ENCODE data around the gene KRT13.

KRT13 gene

GRCh38 chr17:41524261-41524660 lies 18.8 kb upstream of the KRT13 start:
- Histone ChIP-seq H3K4me2 (ENCODE audit: low read length) (no peak overlapping the region), H3K4me1 (ENCODE audit: control insufficient read depth, insufficient read depth, low read length) (peaks cover 43% of the 10 kb centered on the region), H3K9ac (ENCODE audit: low read depth, low read length) (no peak overlapping the region), H3K4me3 (ENCODE audit: low read length) (no peak overlapping the region), H3K36me3 (ENCODE audit: insufficient read depth, low read length) (no peaks in the 10 kb centered on the region), H3K9me3 (replicated peaks; ENCODE audit: low read length) (no peaks in the 10 kb centered on the region), H3K27me3 (ENCODE audit: control insufficient read depth, insufficient read depth, low read length) (peaks cover 19% of the 10 kb centered on the region)

GRCh38 chr17:41523787-41524186 lies 18.4 kb upstream of the KRT13 start:
- no peak overlapping the region for H3K4me3 ChIP-seq (ENCODE audit: low read length)
- H3K9me3 ChIP-seq (replicated peaks; ENCODE audit: low read length): no peaks in the 10 kb centered on the region
- no peaks in the 10 kb centered on the region for H3K36me3 ChIP-seq (ENCODE audit: insufficient read depth, low read length)
- no peak overlapping the region for H3K4me2 ChIP-seq (ENCODE audit: low read length)
- peaks cover 19% of the 10 kb centered on the region for H3K27me3 ChIP-seq (ENCODE audit: control insufficient read depth, insufficient read depth, low read length)
- H3K4me1 ChIP-seq (ENCODE audit: control insufficient read depth, insufficient read depth, low read length): peaks cover 43% of the 10 kb centered on the region
- no peak overlapping the region for H3K9ac ChIP-seq (ENCODE audit: low read depth, low read length)

GRCh38 chr17:41523225-41523593 lies 17.8 kb upstream of the KRT13 start:
- peaks cover 15% of the 10 kb centered on the region for H3K27me3 ChIP-seq (ENCODE audit: control insufficient read depth, insufficient read depth, low read length)
- H3K4me1 ChIP-seq (ENCODE audit: control insufficient read depth, insufficient read depth, low read length): peaks cover 41% of the 10 kb centered on the region

GRCh38 chr17:41522301-41523224 lies 17.2 kb upstream of the KRT13 start:
- Histone ChIP-seq H3K9ac (ENCODE audit: low read depth, low read length) (no peak overlapping the region), H3K9me3 (replicated peaks; ENCODE audit: low read length) (no peaks in the 10 kb centered on the region), H3K4me1 (ENCODE audit: control insufficient read depth, insufficient read depth, low read length) (peaks cover 35% of the 10 kb centered on the region), H3K36me3 (ENCODE audit: insufficient read depth, low read length) (no peaks in the 10 kb centered on the region), H3K4me3 (ENCODE audit: low read length) (no peak overlapping the region), H3K4me2 (ENCODE audit: low read length) (no peak overlapping the region), H3K27me3 (ENCODE audit: control insufficient read depth, insufficient read depth, low read length) (peaks cover 9% of the 10 kb centered on the region)

More at GRCh38 chr17:41523225-41523593, 17.8 kb upstream of the KRT13 start:
- Histone ChIP-seq H3K36me3 (ENCODE audit: insufficient read depth, low read length) (no peaks in the 10 kb centered on the region), H3K9me3 (replicated peaks; ENCODE audit: low read length) (no peaks in the 10 kb centered on the region), H3K9ac (ENCODE audit: low read depth, low read length) (no peak overlapping the region), H3K4me2 (ENCODE audit: low read length) (no peak overlapping the region), H3K4me3 (ENCODE audit: low read length) (no peak overlapping the region)

- Histone ChIP-seq H3K36me3 (ENCODE audit: insufficient read depth, low read length) (no peaks in the 10 kb centered on the region), H3K9me3 (replicated peaks; ENCODE audit: low read length) (no peaks in the 10 kb centered on the region), H3K4me1 (ENCODE audit: control insufficient read depth, insufficient read depth, low read length) (peaks cover 32% of the 10 kb centered on the region), H3K27me3 (ENCODE audit: control insufficient read depth, insufficient read depth, low read length) (peaks cover under 1% of the 10 kb centered on the region), H3K4me3 (ENCODE audit: low read length) (no peak overlapping the region), H3K9ac (ENCODE audit: low read depth, low read length) (peak overlapping the region; percentile 34), H3K4me2 (ENCODE audit: low read length) (peak overlapping the region; percentile 25)
Measured at GRCh38 chr17:41521574-41522261, 16.3 kb upstream of the KRT13 start.

- Histone ChIP-seq H3K27me3 (ENCODE audit: control insufficient read depth, insufficient read depth, low read length) (no peaks in the 10 kb centered on the region), H3K36me3 (ENCODE audit: insufficient read depth, low read length) (no peaks in the 10 kb centered on the region)
Measured at GRCh38 chr17:41520821-41521521, 15.6 kb upstream of the KRT13 start.

GRCh38 chr17:41519501-41520224 lies 14.3 kb upstream of the KRT13 start:
- no peaks in the 10 kb centered on the region for H3K36me3 ChIP-seq (ENCODE audit: insufficient read depth, low read length)
- no peak overlapping the region for H3K4me3 ChIP-seq (ENCODE audit: low read length)
- H3K27me3 ChIP-seq (ENCODE audit: control insufficient read depth, insufficient read depth, low read length): peaks cover 4% of the 10 kb centered on the region
- H3K9me3 ChIP-seq (replicated peaks; ENCODE audit: low read length): no peaks in the 10 kb centered on the region
- H3K9ac ChIP-seq (ENCODE audit: low read depth, low read length): no peak overlapping the region
- no peak overlapping the region for H3K4me2 ChIP-seq (ENCODE audit: low read length)
- peaks cover 32% of the 10 kb centered on the region for H3K4me1 ChIP-seq (ENCODE audit: control insufficient read depth, insufficient read depth, low read length)

More at GRCh38 chr17:41520821-41521521, 15.6 kb upstream of the KRT13 start:
- Histone ChIP-seq H3K9me3 (replicated peaks; ENCODE audit: low read length) (no peaks in the 10 kb centered on the region), H3K4me2 (ENCODE audit: low read length) (peak overlapping the region; percentile 25), H3K4me1 (ENCODE audit: control insufficient read depth, insufficient read depth, low read length) (peaks cover 32% of the 10 kb centered on the region), H3K4me3 (ENCODE audit: low read length) (no peak overlapping the region), H3K9ac (ENCODE audit: low read depth, low read length) (no peak overlapping the region)

GRCh38 chr17:41518789-41519449 lies 13.5 kb upstream of the KRT13 start, which contains the start of gene KRT15:
TSS of gene KRT15 (minus strand) at chr17:41518890. CDS start at chr17:41518827, 63 bp downstream.
- Histone ChIP-seq H3K36me3 (ENCODE audit: insufficient read depth, low read length) (no peaks in the 10 kb centered on the region), H3K27me3 (ENCODE audit: control insufficient read depth, insufficient read depth, low read length) (peaks cover 4% of the 10 kb centered on the region), H3K4me2 (ENCODE audit: low read length) (no peak within 1 kb of the TSS), H3K9me3 (replicated peaks; ENCODE audit: low read length) (no peaks in the 10 kb centered on the region), H3K4me1 (ENCODE audit: control insufficient read depth, insufficient read depth, low read length) (peaks cover 30% of the 10 kb centered on the region), H3K9ac (ENCODE audit: low read depth, low read length) (no peak within 1 kb of the TSS), H3K4me3 (ENCODE audit: low read length) (no peak within 1 kb of the TSS)

GRCh38 chr17:41518031-41518430 lies 12.6 kb upstream of the KRT13 start:
- Histone ChIP-seq H3K4me3 (ENCODE audit: low read length) (no peak overlapping the region), H3K36me3 (ENCODE audit: insufficient read depth, low read length) (no peaks in the 10 kb centered on the region), H3K4me1 (ENCODE audit: control insufficient read depth, insufficient read depth, low read length) (peaks cover 22% of the 10 kb centered on the region), H3K27me3 (ENCODE audit: control insufficient read depth, insufficient read depth, low read length) (peaks cover 4% of the 10 kb centered on the region), H3K9me3 (replicated peaks; ENCODE audit: low read length) (no peaks in the 10 kb centered on the region), H3K4me2 (ENCODE audit: low read length) (no peak overlapping the region), H3K9ac (ENCODE audit: low read depth, low read length) (no peak overlapping the region)

- Histone ChIP-seq H3K9ac (ENCODE audit: low read depth, low read length) (no peak overlapping the region), H3K4me1 (ENCODE audit: control insufficient read depth, insufficient read depth, low read length) (peaks cover 12% of the 10 kb centered on the region)
Measured at GRCh38 chr17:41516830-41517283, 11.4 kb upstream of the KRT13 start.

More at GRCh38 chr17:41516830-41517283, 11.4 kb upstream of the KRT13 start:
- Histone ChIP-seq H3K36me3 (ENCODE audit: insufficient read depth, low read length) (no peaks in the 10 kb centered on the region), H3K4me3 (ENCODE audit: low read length) (no peak overlapping the region), H3K27me3 (ENCODE audit: control insufficient read depth, insufficient read depth, low read length) (peaks cover 4% of the 10 kb centered on the region), H3K4me2 (ENCODE audit: low read length) (no peak overlapping the region), H3K9me3 (replicated peaks; ENCODE audit: low read length) (no peaks in the 10 kb centered on the region)
